Esophagus squamous epithelium (tissue), 5 donors: ENCODE data around the gene C17orf67. TPM values are rescaled to one million over a fixed set of nuclear protein-coding genes. Genes with fewer than 3 reads are reported as not detected.
A peak's percentile ranks its signal among the peaks of the same experiment; 100 is the strongest.

Experiments
- DNase-seq: peaks from one replicate; lab custom pipeline; 2025; lab: John Stamatoyannopoulos, UW
- H3K27ac ChIP-seq, 4 donors: fragments of 200-600 bp; sonication (generic); one replicate each; pipeline ENCODE4 v1.5.1; 2016 to 2019; ENCODE audit warnings: mild to moderate bottlenecking in 1 of 4
- H3K27me3 ChIP-seq, 4 donors: fragments of 200-600 bp; sonication (generic); 1 replicate in 3 of 4; 2 replicates in 1 of 4; pipeline versions ENCODE4 v1.5.1 to v1.6.0; 2017 to 2021; ENCODE audit warnings: antibody characterized with exemption in 1 of 4
- H3K36me3 ChIP-seq, 3 donors: fragments of 200-600 bp; sonication (generic); one replicate each; pipeline ENCODE4 v1.5.1; 2016 to 2019
- H3K4me1 ChIP-seq, 3 donors: fragments of 200-600 bp; sonication (generic); one replicate each; pipeline ENCODE4 v1.5.1; 2017 to 2019
- H3K4me3 ChIP-seq, 4 donors: fragments of 200-600 bp; sonication (generic); 1 replicate in 3 of 4; 2 replicates in 1 of 4; pipeline ENCODE4 v1.5.1; 2016 to 2019; ENCODE audit warnings: mild to moderate bottlenecking in 2 of 4, moderate library complexity in 1 of 4
- H3K9me3 ChIP-seq, 3 donors: fragments of 200-600 bp; sonication (generic); one replicate each; pipeline ENCODE4 v1.5.1; 2016 to 2019
- POLR2A ChIP-seq, 4 donors: fragments of 450-650 bp; IDR thresholded peaks; one replicate each; pipeline ENCODE4 v1.6.1; 2017; ENCODE audit warnings: antibody characterized with exemption in 4 of 4, mild to moderate bottlenecking in 4 of 4, moderate library complexity in 3 of 4
- WGBS, 2 donors: methylation state at CpG; one replicate each; pipeline ENCODE4 v1.1.5; 2018; 5-methylcytosine and 5-hydroxymethylcytosine counted together
- intact Hi-C: fragments of 100-400 bp; cut with DNase I; formaldehyde crosslinking; loops from one replicate; pipeline ENCODE4 v1.15.0; 2022
- total RNA-seq, 4 donors: library from RNA; depleted of rRNA; stranded (reverse); fragments of >200 nt; gene quantifications; one replicate each; pipeline ENCODE4 v1.1.0, GENCODE V29; 2016
- TF ChIP-seq, protein P1 (sequence below), 6 experiments: fragments of 450-650 bp in 4 of 6; fragments of 200-600 bp in 2 of 6; sonication (generic) in 2 of 6; IDR thresholded peaks; one replicate each; pipeline ENCODE4 v1.5.1; 2016 to 2019; ENCODE audit warnings: antibody characterized with exemption in 6 of 6, mild to moderate bottlenecking in 4 of 6, moderate library complexity in 4 of 6
- donor health status: DM: yes; HTN: yes; CAD: no.

C17orf67 gene
- total RNA-seq, 4 donors from 2014 or later: 0.27 to 1.7 (median 0.53) TPM

DNA sequence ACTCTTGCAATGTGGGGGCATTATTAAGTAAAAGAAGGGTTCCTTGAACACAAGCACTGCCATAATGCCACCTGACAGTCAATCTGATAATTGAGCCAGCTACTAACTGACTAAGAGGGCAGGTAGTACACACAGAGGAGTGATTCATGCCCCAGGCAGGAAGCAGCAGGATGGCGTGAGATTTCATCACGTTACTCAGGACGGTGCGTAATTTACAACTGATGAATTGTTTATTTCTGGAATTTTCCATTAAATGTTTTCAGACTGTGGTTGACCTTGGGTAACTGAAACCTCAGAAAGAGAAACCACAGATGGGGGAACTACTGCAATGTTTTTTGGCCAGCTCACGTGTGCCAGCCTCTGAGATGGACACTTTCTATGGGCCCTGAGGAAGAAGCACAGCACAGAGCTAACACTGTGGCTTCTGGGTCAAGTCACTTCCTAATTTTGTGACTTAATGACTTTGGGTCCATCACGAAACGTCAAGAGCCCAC is 46.7 kb downstream of the C17orf67 start:
- H3K27ac ChIP-seq: peak overlapping the region in 2 of 4 donors; percentile 6 to 57
- WGBS, 2 donors: 25 to 43% methylated on average over 7 of the region's 7 CpGs

DNA sequence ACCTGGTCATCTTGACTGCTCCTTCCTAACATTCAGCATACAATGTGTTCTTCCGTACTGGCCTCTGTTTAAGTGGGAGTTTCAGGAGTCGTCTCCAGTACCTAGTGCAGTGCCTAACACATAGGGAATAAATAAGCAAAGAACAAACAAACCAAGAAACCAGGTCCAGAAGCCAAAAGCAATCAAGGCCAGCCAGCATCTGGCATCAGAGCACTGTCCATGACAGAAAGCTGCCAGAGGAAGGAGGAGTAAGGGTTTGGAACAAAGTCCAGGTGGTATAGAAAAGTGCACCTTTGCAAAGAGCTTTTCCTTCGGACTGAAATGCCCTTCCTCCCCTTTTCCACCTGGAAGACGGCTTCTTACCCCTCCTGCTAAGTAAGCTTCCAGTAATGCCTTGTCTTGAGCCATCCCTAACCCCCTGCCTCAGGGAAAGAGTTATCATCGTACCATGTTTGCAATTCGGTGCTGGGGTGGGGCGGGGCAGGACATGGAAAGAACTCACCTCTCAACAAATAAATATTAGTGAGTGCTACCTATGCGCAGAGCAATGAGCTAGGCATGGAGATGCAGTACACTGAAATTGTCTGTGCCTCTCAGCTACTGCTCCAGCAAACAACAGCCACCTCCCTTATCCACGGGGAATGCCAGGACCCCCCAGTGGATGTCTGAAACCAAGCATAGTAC is 47.6 kb downstream of the C17orf67 start:
- intact Hi-C loops: no loop called here
- TF ChIP-seq POLR2A (IDR thresholded peaks at IDR 0.05): no peak
- TF ChIP-seq, protein P1, sequence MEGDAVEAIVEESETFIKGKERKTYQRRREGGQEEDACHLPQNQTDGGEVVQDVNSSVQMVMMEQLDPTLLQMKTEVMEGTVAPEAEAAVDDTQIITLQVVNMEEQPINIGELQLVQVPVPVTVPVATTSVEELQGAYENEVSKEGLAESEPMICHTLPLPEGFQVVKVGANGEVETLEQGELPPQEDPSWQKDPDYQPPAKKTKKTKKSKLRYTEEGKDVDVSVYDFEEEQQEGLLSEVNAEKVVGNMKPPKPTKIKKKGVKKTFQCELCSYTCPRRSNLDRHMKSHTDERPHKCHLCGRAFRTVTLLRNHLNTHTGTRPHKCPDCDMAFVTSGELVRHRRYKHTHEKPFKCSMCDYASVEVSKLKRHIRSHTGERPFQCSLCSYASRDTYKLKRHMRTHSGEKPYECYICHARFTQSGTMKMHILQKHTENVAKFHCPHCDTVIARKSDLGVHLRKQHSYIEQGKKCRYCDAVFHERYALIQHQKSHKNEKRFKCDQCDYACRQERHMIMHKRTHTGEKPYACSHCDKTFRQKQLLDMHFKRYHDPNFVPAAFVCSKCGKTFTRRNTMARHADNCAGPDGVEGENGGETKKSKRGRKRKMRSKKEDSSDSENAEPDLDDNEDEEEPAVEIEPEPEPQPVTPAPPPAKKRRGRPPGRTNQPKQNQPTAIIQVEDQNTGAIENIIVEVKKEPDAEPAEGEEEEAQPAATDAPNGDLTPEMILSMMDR (IDR thresholded peaks at IDR 0.05): no peak
- Histone ChIP-seq H3K27ac (no peak overlapping the region), H3K27me3 (peaks cover 0 to 8% (median 0%) of the 10 kb centered on the region in 4 donors), H3K36me3 (no peaks in the 10 kb centered on the region), H3K9me3 (no peaks in the 10 kb centered on the region), H3K4me1 (peaks cover 0 to 28% (median 6%) of the 10 kb centered on the region in 3 donors), H3K4me3 (no peak overlapping the region)
- WGBS, 2 donors: 66 to 89% methylated on average over 9 of the region's 9 CpGs
- DNase-seq: no peak

More for the DNA sequence above, 46.7 kb downstream of the C17orf67 start:
- H3K27me3 ChIP-seq: no peaks in the 10 kb centered on the region
- TF ChIP-seq, protein P1 (IDR thresholded peaks at IDR 0.05): no peak
- TF ChIP-seq POLR2A (IDR thresholded peaks at IDR 0.05): no peak
- H3K9me3 ChIP-seq: no peaks in the 10 kb centered on the region
- no peak overlapping the region for H3K4me3 ChIP-seq
- no peaks in the 10 kb centered on the region for H3K36me3 ChIP-seq
- DNase-seq: no peak
- peaks cover 0 to 28% (median 6%) of the 10 kb centered on the region in 3 donors for H3K4me1 ChIP-seq
- intact Hi-C loops: no loop called here

DNA sequence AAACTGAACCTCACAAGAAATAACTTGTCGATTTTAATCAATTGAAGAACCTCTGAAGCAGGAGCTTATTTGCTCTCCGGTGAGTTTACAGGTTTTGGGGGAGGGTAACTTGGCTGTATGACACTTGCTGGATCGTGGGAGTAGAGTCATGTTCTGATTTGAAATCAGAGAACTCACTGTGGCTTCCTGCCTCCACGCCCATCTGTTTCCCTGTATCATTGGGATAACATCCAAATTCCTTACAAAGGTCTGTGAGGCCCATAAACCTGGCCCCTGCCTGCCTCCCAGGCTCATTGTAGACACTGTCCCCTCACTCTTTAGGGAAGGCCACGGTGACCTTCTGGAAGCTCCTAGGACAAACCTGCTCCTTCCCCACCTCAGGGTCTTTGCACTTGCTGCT is 48.3 kb downstream of the C17orf67 start:
- DNase-seq: no peak
- Histone ChIP-seq H3K27me3 (peaks cover 0 to 16% (median 0%) of the 10 kb centered on the region in 4 donors), H3K36me3 (no peaks in the 10 kb centered on the region), H3K9me3 (no peaks in the 10 kb centered on the region), H3K4me3 (no peak overlapping the region), H3K27ac (no peak overlapping the region), H3K4me1 (peaks cover 0 to 32% (median 6%) of the 10 kb centered on the region in 3 donors)
- intact Hi-C loops: no loop called here
- WGBS, 2 donors: 29 to 46% methylated on average over 5 of the region's 5 CpGs
- TF ChIP-seq POLR2A (IDR thresholded peaks at IDR 0.05): no peak
- TF ChIP-seq, protein P1 (IDR thresholded peaks at IDR 0.05): no peak

DNA sequence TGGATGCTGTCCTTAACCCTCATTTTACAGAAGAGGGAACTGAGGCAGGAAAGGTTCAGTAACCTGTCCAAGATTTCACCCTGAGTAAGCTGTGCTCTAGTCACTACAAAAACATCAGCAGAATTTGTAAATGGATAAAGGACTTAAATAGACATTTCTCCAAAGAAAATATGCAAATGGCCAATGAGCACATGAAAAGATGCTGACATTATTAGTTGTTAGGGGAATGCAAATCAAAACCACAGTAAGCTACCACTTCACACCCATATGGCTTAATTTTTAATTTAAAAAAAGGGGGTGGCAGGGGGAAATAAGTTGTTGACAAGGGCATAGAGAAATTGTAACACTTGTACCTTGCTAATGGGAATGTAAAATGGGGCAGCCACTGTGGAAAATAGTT is 51.4 kb downstream of the C17orf67 start:
- intact Hi-C loops: loop anchor here (5.0 kb wide), 1 partner anchor 190 kb away; the partner anchor contains the start of gene NOG
- Histone ChIP-seq H3K4me3 (no peak overlapping the region), H3K36me3 (no peaks in the 10 kb centered on the region), H3K27me3 (peaks cover 0 to 34% (median 0%) of the 10 kb centered on the region in 4 donors), H3K27ac (no peak overlapping the region), H3K4me1 (peaks cover 4 to 40% (median 14%) of the 10 kb centered on the region in 3 donors), H3K9me3 (no peaks in the 10 kb centered on the region)
- no peak for TF ChIP-seq POLR2A (IDR thresholded peaks at IDR 0.05)
- TF ChIP-seq, protein P1 (IDR thresholded peaks at IDR 0.05): no peak
- DNase-seq: no peak

DNA sequence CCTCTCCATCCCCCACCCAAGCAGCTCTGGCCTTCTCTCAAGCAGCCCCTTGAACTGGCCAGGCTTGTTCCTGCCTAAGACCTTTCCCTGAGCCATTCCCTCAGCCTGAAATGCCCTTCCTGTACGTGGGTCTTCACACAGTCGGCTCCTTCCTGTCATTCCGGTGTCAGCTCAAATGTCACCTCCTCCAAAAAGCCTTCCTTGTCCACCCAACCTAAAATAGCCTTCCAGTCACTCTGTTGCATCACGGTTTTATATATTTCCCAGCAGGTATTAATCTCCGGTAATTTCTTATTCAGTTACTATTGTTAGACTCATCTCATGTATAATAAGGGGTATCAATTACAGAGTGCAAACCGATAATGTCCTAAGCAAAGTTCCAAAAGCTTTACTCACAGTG is 51.8 kb downstream of the C17orf67 start:
- TF ChIP-seq POLR2A (IDR thresholded peaks at IDR 0.05): no peak
- TF ChIP-seq, protein P1 (IDR thresholded peaks at IDR 0.05): no peak
- H3K9me3 ChIP-seq: no peaks in the 10 kb centered on the region
- H3K36me3 ChIP-seq: no peaks in the 10 kb centered on the region
- intact Hi-C loops: loop anchor here (5.0 kb wide), 1 partner anchor 190 kb away; the partner anchor contains the start of gene NOG
- no peak overlapping the region for H3K4me3 ChIP-seq
- peaks cover 0 to 38% (median 0%) of the 10 kb centered on the region in 4 donors for H3K27me3 ChIP-seq
- no peak for DNase-seq
- H3K27ac ChIP-seq: no peak overlapping the region
- H3K4me1 ChIP-seq: peaks cover 4 to 36% (median 14%) of the 10 kb centered on the region in 3 donors
- WGBS, 2 donors: 69 to 72% methylated on average over 6 of the region's 6 CpGs
